Measurements from ENCODE around the gene SNCG.

DNA sequence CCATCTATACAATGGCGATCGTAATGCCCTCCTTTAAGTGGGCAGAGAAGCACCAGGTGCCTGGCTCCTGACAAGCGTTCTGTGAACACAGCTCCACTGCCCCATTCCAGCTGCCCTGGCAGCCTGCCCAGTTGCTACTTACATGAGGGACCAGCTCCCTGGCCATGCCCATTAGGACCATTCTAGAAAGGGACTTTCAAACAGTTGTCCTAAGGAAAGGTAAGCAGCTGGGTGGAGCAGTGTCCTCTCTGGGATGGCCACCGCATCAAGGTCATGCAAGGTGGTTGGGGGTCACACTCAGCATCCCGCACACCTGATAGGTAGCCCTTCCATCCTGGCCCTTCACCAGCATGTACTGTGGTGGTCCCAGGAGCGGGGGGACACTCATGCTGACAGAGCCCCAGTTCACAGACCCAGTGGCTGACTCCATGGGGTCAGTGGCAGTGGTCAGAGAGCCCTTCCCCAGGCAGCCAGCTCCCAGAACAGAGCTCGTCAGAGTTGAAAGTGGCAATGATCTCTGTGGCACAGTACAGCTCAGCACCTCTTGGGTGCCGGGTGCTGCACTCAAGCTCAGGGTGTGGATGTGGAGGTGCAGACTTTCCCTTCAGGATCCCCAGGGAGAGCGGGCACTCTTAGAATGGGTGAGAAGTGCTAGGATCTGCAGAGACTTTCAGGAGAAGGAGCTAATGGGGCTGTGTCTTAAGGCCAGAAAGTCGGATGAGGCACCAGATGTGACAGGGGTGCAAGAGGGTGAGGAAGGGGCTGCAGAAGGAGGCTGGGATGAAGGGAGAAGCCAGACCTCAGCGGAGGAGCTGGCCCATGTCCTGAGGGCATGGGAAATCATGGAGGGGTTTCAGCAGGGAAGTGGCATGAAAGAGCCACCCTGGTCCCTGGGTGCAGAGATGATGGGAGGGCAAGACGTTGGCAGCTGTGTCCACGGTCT lies 11.9 kb upstream of the SNCG start:
- TF ChIP-seq, protein P1, sequence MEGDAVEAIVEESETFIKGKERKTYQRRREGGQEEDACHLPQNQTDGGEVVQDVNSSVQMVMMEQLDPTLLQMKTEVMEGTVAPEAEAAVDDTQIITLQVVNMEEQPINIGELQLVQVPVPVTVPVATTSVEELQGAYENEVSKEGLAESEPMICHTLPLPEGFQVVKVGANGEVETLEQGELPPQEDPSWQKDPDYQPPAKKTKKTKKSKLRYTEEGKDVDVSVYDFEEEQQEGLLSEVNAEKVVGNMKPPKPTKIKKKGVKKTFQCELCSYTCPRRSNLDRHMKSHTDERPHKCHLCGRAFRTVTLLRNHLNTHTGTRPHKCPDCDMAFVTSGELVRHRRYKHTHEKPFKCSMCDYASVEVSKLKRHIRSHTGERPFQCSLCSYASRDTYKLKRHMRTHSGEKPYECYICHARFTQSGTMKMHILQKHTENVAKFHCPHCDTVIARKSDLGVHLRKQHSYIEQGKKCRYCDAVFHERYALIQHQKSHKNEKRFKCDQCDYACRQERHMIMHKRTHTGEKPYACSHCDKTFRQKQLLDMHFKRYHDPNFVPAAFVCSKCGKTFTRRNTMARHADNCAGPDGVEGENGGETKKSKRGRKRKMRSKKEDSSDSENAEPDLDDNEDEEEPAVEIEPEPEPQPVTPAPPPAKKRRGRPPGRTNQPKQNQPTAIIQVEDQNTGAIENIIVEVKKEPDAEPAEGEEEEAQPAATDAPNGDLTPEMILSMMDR (IDR thresholded peaks at IDR 0.05): no peak
- no peak for TF ChIP-seq POLR2A (IDR thresholded peaks at IDR 0.05)
